ENCODE measurements around the gene NPTX2.

GRCh38 chr7:98573816-98574215 lies 43.3 kb upstream of the NPTX2 start:
- TF ChIP-seq CTCF (conservative IDR thresholded peaks at IDR 0.05 in 1 of 2, IDR thresholded peaks at IDR 0.05 in 1 of 2; ENCODE audit: extremely low read depth in 1 of 2, insufficient read depth in 1 of 2, low read depth in 1 of 2, low read length in 2 of 2) (no peak), EZH2 (IDR thresholded peaks at IDR 0.05; ENCODE audit: borderline replicate concordance, low read length) (no peak)

Data from mammary epithelial cell (primary cell).